ENCODE measurements around the gene CPNE4. TPM values are rescaled to one million over a fixed set of nuclear protein-coding genes. Genes with fewer than 3 reads are reported as not detected.

Gene CPNE4
- total and polyA plus RNA-seq, 8 donors = 0.15 to 8.9 (median 1.7) TPM

DNA sequence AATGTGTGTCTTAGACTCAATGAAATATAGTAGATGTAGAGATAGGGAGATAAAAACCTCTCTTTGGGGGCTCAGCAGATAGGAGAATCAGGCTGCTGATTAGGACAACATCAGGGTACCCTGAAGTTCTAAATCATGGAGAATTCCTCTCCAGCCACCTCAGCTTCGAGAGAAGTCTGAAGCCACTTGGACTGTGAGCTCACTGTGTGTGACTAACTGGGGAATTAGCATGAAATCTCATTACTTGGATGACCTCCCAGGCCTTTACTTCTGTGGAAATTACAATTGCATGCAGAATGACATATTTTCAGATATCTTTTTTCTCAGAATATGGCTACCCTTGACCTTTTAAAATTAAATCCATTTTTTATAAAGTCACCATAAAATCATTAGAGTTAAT, 404.0 kb downstream of the CPNE4 start:
- Histone ChIP-seq H3K4me3 (no peak overlapping the region), H3K36me3 (no peaks in the 10 kb centered on the region), H3K4me1 (no peaks in the 10 kb centered on the region), H3K27ac (no peak overlapping the region), H3K9me3 (no peaks in the 10 kb centered on the region), H3K27me3 (no peaks in the 10 kb centered on the region)
- intact Hi-C loops (cut with DNase I; ENCODE audit: low total_unique reads) = no loop called here
- no peak for TF ChIP-seq POLR2AphosphoS5 (IDR thresholded peaks at IDR 0.05)
- WGBS, 5 donors = 64 to 88% (median 72%) methylated on average over 1 of the region's 1 CpG
- no peak for DNase-seq

GRCh38 chr3:131630097-131630496, 404.7 kb downstream of the CPNE4 start:
- WGBS, 5 donors = 71 to 85% (median 80%) methylated on average over 3 of the region's 3 CpGs

DNA sequence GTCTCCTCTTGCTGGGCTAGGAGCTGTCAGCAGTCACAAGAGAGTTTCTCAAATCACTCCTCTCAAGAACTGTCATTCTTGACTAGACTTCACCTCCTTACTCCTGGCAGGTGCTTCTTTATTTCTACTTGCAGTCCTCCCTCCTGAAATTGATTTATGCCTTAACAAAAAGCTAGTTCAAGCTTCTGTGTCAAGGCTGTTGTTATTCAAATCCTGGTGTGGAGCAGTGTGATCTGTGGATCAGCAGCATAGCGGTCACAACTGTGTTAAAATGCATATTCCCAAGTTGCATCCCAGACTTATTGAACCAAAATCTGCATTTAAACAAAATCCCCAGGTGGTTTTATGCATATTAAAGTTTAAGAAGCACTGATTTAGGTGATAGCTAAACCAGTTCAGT, 411.4 kb downstream of the CPNE4 start:
- H3K9me3 ChIP-seq = no peaks in the 10 kb centered on the region
- H3K36me3 ChIP-seq = no peaks in the 10 kb centered on the region
- no peak overlapping the region for H3K27ac ChIP-seq
- no peaks in the 10 kb centered on the region for H3K4me1 ChIP-seq
- no peaks in the 10 kb centered on the region for H3K27me3 ChIP-seq
- 76 to 82% (median 77%) methylated on average over 1 of the region's 1 CpG for WGBS, 5 donors
- DNase-seq = no peak
- intact Hi-C loops (cut with DNase I; ENCODE audit: low total_unique reads) = no loop called here
- TF ChIP-seq POLR2A (IDR thresholded peaks at IDR 0.05) (no peak), POLR2AphosphoS5 (IDR thresholded peaks at IDR 0.05) (no peak), EP300 (IDR thresholded peaks at IDR 0.05) (no peak)
- TF ChIP-seq, protein P1, sequence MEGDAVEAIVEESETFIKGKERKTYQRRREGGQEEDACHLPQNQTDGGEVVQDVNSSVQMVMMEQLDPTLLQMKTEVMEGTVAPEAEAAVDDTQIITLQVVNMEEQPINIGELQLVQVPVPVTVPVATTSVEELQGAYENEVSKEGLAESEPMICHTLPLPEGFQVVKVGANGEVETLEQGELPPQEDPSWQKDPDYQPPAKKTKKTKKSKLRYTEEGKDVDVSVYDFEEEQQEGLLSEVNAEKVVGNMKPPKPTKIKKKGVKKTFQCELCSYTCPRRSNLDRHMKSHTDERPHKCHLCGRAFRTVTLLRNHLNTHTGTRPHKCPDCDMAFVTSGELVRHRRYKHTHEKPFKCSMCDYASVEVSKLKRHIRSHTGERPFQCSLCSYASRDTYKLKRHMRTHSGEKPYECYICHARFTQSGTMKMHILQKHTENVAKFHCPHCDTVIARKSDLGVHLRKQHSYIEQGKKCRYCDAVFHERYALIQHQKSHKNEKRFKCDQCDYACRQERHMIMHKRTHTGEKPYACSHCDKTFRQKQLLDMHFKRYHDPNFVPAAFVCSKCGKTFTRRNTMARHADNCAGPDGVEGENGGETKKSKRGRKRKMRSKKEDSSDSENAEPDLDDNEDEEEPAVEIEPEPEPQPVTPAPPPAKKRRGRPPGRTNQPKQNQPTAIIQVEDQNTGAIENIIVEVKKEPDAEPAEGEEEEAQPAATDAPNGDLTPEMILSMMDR (IDR thresholded peaks at IDR 0.05) = no peak
- H3K4me3 ChIP-seq = no peak overlapping the region

More at GRCh38 chr3:131630097-131630496, 404.7 kb downstream of the CPNE4 start:
- TF ChIP-seq POLR2A (IDR thresholded peaks at IDR 0.05) (no peak), EP300 (IDR thresholded peaks at IDR 0.05) (no peak), POLR2AphosphoS5 (IDR thresholded peaks at IDR 0.05) (no peak)
- TF ChIP-seq, protein P1 (IDR thresholded peaks at IDR 0.05) = no peak
- no peaks in the 10 kb centered on the region for H3K27me3 ChIP-seq
- intact Hi-C loops (cut with DNase I; ENCODE audit: low total_unique reads) = no loop called here
- no peaks in the 10 kb centered on the region for H3K4me1 ChIP-seq
- no peak overlapping the region for H3K4me3 ChIP-seq
- no peak for DNase-seq
- no peaks in the 10 kb centered on the region for H3K36me3 ChIP-seq
- no peak overlapping the region for H3K27ac ChIP-seq
- no peaks in the 10 kb centered on the region for H3K9me3 ChIP-seq

- Histone ChIP-seq H3K9me3 (no peaks in the 10 kb centered on the region), H3K27ac (no peak overlapping the region), H3K4me1 (no peaks in the 10 kb centered on the region), H3K27me3 (no peaks in the 10 kb centered on the region), H3K4me3 (no peak overlapping the region), H3K36me3 (no peaks in the 10 kb centered on the region)
- 76 to 94% (median 90%) methylated on average over 5 of the region's 5 CpGs for WGBS, 5 donors
- intact Hi-C loops (cut with DNase I; ENCODE audit: low total_unique reads) = no loop called here
- TF ChIP-seq POLR2AphosphoS5 (IDR thresholded peaks at IDR 0.05) (no peak), POLR2A (IDR thresholded peaks at IDR 0.05) (no peak), EP300 (IDR thresholded peaks at IDR 0.05) (no peak)
- TF ChIP-seq, protein P1 (IDR thresholded peaks at IDR 0.05) = no peak
- no peak for DNase-seq
Measured at GRCh38 chr3:131622726-131623125, 412.1 kb downstream of the CPNE4 start.

DNA sequence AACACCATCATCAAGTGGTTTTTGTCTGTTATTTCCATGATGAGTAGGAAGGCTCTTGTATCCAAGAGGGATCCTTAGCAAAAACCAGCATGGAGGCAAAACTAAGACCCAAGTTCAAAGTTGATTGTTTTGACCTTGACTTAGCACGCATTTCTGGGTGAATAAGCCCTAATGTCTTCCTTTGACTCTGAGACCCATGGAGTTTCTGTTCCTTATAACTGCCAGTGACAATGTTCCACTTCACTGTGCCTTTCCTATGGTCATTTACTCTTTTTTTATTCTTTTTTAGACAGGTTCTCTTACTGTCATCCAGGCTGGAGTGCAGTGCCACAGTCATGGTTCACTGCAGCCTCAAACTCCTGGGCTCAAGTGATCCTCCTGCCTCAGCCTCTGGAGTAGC, 413.8 kb downstream of the CPNE4 start:
- Histone ChIP-seq H3K4me3 (no peak overlapping the region), H3K4me1 (no peaks in the 10 kb centered on the region), H3K27ac (no peak overlapping the region), H3K9me3 (no peaks in the 10 kb centered on the region), H3K36me3 (no peaks in the 10 kb centered on the region), H3K27me3 (no peaks in the 10 kb centered on the region)
- intact Hi-C loops (cut with DNase I; ENCODE audit: low total_unique reads) = no loop called here
- TF ChIP-seq POLR2AphosphoS5 (IDR thresholded peaks at IDR 0.05) = no peak
- TF ChIP-seq EP300 (IDR thresholded peaks at IDR 0.05) = no peak
- TF ChIP-seq POLR2A (IDR thresholded peaks at IDR 0.05) = no peak
- TF ChIP-seq, protein P1 (IDR thresholded peaks at IDR 0.05) = no peak
- WGBS, 5 donors = 73 to 86% (median 81%) methylated on average over 1 of the region's 1 CpG
- no peak for DNase-seq

Measured in stomach (tissue), 9 donors.